Gastrocnemius medialis (tissue), 4 donors: ENCODE data around the gene MYO3B. TPM values are rescaled to one million over a fixed set of nuclear protein-coding genes. Genes with fewer than 3 reads are reported as not detected.

Experiments
- ATAC-seq, 2 donors: fragments of 150-250 bp; one replicate each; pipeline ENCODE4 v1.9.1; 2016
- DNase-seq, 2 donors: peaks; one replicate each; pipeline ENCODE4 v3.0.0-alpha.2; 2019
- H3K27ac ChIP-seq, 4 donors: fragments of 200-600 bp; sonication (generic); 1 replicate in 1 of 4; 2 replicates in 3 of 4; pipeline ENCODE4 v1.5.1; 2016 to 2018; ENCODE audit warnings: mild to moderate bottlenecking in 2 of 4, moderate library complexity in 1 of 4
- H3K27me3 ChIP-seq, 3 donors: fragments of 200-600 bp; sonication (generic) in 2 of 3; 1 replicate in 1 of 3; 2 replicates in 2 of 3; pipeline versions ENCODE4 v1.5.1 to v1.6.0; 2016 to 2019; ENCODE audit warnings: mild to moderate bottlenecking in 1 of 3, moderate library complexity in 1 of 3
- H3K36me3 ChIP-seq, 2 donors: fragments of 200-600 bp; sonication (generic) in 1 of 2; one replicate each; pipeline ENCODE4 v1.5.1; 2017 to 2018
- H3K4me1 ChIP-seq, 2 donors: fragments of 200-600 bp; sonication (generic) in 1 of 2; one replicate each; pipeline ENCODE4 v1.5.1; 2016 to 2017; ENCODE audit warnings: mild to moderate bottlenecking in 2 of 2
- H3K4me3 ChIP-seq, 4 donors: fragments of 200-600 bp; sonication (generic) in 3 of 4; 1 replicate in 1 of 4; 2 replicates in 3 of 4; pipeline ENCODE4 v1.5.1; 2016 to 2019; ENCODE audit warnings: mild to moderate bottlenecking in 2 of 4
- H3K9me3 ChIP-seq, 3 donors: fragments of 200-600 bp; sonication (generic) in 2 of 3; 1 replicate in 1 of 3; 2 replicates in 2 of 3; pipeline ENCODE4 v1.5.1; 2016 to 2019
- POLR2A ChIP-seq, 2 donors: fragments of 450-650 bp; IDR thresholded peaks; one replicate each; pipeline ENCODE4 v1.6.1; 2017; ENCODE audit warnings: antibody characterized with exemption in 2 of 2, mild to moderate bottlenecking in 2 of 2, moderate library complexity in 2 of 2
- in situ Hi-C, 4 donors: fragments of 200-750 bp; cut with MboI; loops; one replicate each; pipeline versions ENCODE4 v1.15.0 to v1.8.0; 2017; ENCODE audit warnings: low sequenced_read_pairs in 4 of 4
- intact Hi-C: fragments of 100-400 bp; cut with DNase I; formaldehyde crosslinking; loops from one replicate; pipeline ENCODE4 v1.15.1; 2023; ENCODE audit warnings: low total_unique reads
- total RNA-seq, 4 donors: library from RNA; depleted of rRNA; stranded (reverse); fragments of >200 nt; gene quantifications; one replicate each; pipeline versions ENCODE4 v1.1.0 to v1.2.3, GENCODE V29; 2016
- TF ChIP-seq, protein P1 (sequence below), 5 experiments: fragments of 450-650 bp in 3 of 5; fragments of 200-600 bp in 2 of 5; sonication (generic) in 2 of 5; IDR thresholded peaks in 4 of 5; conservative IDR thresholded peaks in 1 of 5; 1 replicate in 4 of 5; 2 replicates in 1 of 5; pipeline ENCODE4 v1.5.1; 2016 to 2019; ENCODE audit warnings: antibody characterized with exemption in 5 of 5, mild to moderate bottlenecking in 3 of 5, moderate library complexity in 3 of 5

Gene MYO3B
- total RNA-seq, 4 donors from 2014 or later: 0.07 to 0.27 TPM; not detected in 2

DNA sequence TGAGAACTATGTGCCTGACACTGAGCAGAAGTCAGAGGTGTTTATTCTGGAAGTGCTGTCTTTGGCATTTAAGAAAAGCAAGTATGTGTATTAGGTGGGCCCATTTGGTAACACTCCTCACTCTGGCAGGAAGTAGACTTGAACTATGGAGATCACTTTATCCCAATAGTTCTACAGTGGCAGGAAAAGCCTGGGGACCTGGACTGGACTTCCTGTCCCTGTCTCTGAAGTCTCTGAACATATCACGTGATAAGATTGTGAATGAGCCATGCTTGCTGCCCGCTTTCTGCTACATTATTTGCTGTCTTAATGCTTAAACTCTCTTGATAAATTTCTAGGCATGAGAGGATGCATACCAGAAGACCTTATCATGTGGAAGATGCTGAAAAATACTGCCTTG lies 203.7 kb downstream of the MYO3B start:
- TF ChIP-seq POLR2A (IDR thresholded peaks at IDR 0.05): no peak
- TF ChIP-seq, protein P1, sequence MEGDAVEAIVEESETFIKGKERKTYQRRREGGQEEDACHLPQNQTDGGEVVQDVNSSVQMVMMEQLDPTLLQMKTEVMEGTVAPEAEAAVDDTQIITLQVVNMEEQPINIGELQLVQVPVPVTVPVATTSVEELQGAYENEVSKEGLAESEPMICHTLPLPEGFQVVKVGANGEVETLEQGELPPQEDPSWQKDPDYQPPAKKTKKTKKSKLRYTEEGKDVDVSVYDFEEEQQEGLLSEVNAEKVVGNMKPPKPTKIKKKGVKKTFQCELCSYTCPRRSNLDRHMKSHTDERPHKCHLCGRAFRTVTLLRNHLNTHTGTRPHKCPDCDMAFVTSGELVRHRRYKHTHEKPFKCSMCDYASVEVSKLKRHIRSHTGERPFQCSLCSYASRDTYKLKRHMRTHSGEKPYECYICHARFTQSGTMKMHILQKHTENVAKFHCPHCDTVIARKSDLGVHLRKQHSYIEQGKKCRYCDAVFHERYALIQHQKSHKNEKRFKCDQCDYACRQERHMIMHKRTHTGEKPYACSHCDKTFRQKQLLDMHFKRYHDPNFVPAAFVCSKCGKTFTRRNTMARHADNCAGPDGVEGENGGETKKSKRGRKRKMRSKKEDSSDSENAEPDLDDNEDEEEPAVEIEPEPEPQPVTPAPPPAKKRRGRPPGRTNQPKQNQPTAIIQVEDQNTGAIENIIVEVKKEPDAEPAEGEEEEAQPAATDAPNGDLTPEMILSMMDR (IDR thresholded peaks at IDR 0.05 in 4 of 5, conservative IDR thresholded peaks at IDR 0.05 in 1 of 5): no peak
- Histone ChIP-seq H3K27ac (no peak overlapping the region), H3K36me3 (no peaks in the 10 kb centered on the region), H3K4me3 (no peak overlapping the region), H3K9me3 (no peaks in the 10 kb centered on the region), H3K4me1 (no peaks in the 10 kb centered on the region), H3K27me3 (no peaks in the 10 kb centered on the region)
- ATAC-seq (no peak), DNase-seq (no peak)
- intact Hi-C loops (no loop called here), in situ Hi-C loops (no loop called here)

DNA sequence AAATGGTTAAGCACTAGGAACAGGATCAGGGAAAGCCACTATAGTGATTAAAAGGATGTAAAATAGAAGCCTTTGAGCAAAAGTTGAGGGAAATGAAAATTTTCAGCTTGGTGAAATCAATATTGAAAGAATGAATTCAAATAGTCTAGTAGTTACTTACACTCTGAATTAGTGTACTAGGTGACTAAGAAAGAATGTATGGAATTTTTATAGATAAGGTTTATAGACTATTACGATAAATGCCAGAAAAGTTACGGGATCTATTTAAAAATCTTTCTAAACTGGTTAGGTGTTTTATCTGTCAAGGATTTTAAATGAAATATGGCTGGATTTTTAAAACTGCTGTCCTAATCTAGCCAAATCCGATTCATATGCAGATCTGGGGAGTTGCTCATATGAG lies 208.6 kb downstream of the MYO3B start:
- in situ Hi-C loops: no loop called here

DNA sequence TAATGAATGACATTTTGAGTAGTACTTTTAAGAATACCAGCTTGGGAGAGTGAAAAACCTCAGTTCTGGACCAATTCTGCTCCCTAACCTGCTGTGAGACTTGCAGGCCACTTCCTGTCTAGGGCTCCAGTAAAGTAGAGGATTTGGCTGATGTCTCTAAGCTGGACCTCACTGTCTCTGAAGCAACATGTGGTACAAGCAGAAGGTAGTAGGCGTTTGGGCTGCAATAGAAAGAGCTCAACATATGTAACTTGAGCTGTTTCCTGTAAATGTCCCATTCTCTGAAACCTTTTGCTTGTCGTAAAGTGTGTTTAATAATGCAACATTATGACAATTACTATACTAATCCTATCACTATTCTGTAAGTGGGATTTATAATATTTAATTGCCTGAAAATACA lies 213.1 kb downstream of the MYO3B start:
- intact Hi-C loops: no loop called here
- in situ Hi-C loops: no loop called here
- no peak overlapping the region for H3K4me3 ChIP-seq
- no peaks in the 10 kb centered on the region for H3K4me1 ChIP-seq
- no peak for DNase-seq
- H3K27ac ChIP-seq: no peak overlapping the region
- no peaks in the 10 kb centered on the region for H3K36me3 ChIP-seq
- TF ChIP-seq, protein P1 (IDR thresholded peaks at IDR 0.05 in 4 of 5, conservative IDR thresholded peaks at IDR 0.05 in 1 of 5): no peak
- no peak for TF ChIP-seq POLR2A (IDR thresholded peaks at IDR 0.05)
- no peaks in the 10 kb centered on the region for H3K9me3 ChIP-seq
- peaks cover 0 to 12% (median 4%) of the 10 kb centered on the region in 3 donors for H3K27me3 ChIP-seq
- no peak for ATAC-seq

More for the DNA sequence above, 208.6 kb downstream of the MYO3B start:
- DNase-seq (no peak), ATAC-seq (no peak)
- Histone ChIP-seq H3K27me3 (peaks cover 0 to 6% (median 0%) of the 10 kb centered on the region in 3 donors), H3K27ac (no peak overlapping the region), H3K9me3 (no peaks in the 10 kb centered on the region), H3K4me1 (no peaks in the 10 kb centered on the region), H3K4me3 (no peak overlapping the region), H3K36me3 (no peaks in the 10 kb centered on the region)
- TF ChIP-seq, protein P1 (IDR thresholded peaks at IDR 0.05 in 4 of 5, conservative IDR thresholded peaks at IDR 0.05 in 1 of 5): no peak
- TF ChIP-seq POLR2A (IDR thresholded peaks at IDR 0.05): no peak
- intact Hi-C loops: no loop called here

DNA sequence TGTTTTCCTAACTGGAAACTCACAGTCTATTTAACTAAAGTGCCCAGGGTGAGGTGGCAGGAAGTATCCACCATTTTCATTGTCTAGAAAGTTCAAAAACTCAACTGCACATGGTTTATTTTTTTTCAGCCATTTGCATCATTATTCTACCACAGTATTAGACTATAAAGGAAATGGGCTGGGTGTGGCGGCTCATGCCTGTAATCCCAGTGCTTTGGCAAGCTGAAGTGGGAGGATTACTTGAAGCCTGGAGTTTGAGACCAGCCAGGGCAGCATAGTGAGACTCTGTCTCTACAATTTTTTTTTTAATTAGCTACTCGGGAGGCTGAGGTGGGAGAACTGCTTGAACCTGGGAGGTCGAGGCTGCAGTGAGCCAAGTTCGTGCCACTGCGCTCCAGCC lies 213.8 kb downstream of the MYO3B start:
- H3K9me3 ChIP-seq: no peaks in the 10 kb centered on the region
- H3K36me3 ChIP-seq: no peaks in the 10 kb centered on the region
- intact Hi-C loops (no loop called here), in situ Hi-C loops (no loop called here)
- DNase-seq (no peak), ATAC-seq (no peak)
- H3K27me3 ChIP-seq: peaks cover 0 to 15% (median 4%) of the 10 kb centered on the region in 3 donors
- no peak overlapping the region for H3K27ac ChIP-seq
- no peak for TF ChIP-seq POLR2A (IDR thresholded peaks at IDR 0.05)
- TF ChIP-seq, protein P1 (IDR thresholded peaks at IDR 0.05 in 4 of 5, conservative IDR thresholded peaks at IDR 0.05 in 1 of 5): no peak
- no peak overlapping the region for H3K4me3 ChIP-seq
- H3K4me1 ChIP-seq: no peaks in the 10 kb centered on the region

DNA sequence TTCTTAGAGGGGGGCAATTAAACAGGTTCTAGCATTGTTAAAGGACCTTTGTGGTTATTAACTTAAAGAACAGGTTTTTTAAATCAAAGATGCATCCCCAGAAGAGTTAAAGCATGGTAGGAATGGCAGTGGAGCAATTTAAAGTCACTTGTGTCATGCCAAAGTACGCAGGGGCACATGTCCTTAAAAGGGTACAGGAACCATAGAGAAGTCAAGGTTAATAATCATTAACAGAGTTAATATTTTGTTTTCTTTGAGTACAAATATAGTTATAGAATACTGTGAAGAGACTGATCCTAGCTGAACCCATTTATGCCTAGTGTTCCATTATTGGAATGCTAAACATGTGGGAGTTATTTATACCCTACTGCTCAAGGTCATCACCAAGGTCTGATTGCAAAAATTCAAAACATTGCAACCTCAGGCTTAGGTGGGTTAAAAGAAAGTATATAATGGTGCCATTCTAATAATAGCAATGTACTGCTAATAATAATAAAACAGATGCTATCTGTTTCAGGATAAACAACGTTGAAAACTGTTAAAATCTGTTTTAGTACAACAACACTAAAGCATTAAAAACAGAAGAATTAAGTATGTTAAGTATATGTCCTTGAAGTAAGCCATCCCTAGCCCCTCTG lies 216.0 kb downstream of the MYO3B start:
- Histone ChIP-seq H3K4me3 (no peak overlapping the region), H3K36me3 (no peaks in the 10 kb centered on the region), H3K4me1 (no peaks in the 10 kb centered on the region), H3K27me3 (peaks cover 0 to 9% (median 4%) of the 10 kb centered on the region in 3 donors), H3K9me3 (no peaks in the 10 kb centered on the region), H3K27ac (no peak overlapping the region)
- intact Hi-C loops: no loop called here
- TF ChIP-seq, protein P1 (IDR thresholded peaks at IDR 0.05 in 4 of 5, conservative IDR thresholded peaks at IDR 0.05 in 1 of 5): no peak
- TF ChIP-seq POLR2A (IDR thresholded peaks at IDR 0.05): no peak
- DNase-seq: no peak
- ATAC-seq: no peak
- in situ Hi-C loops: no loop called here
